Measurements from ENCODE around the gene LDOC1. TPM values are rescaled to one million over a fixed set of nuclear protein-coding genes. Genes with fewer than 3 reads are reported as not detected.
A peak's percentile ranks its signal among the peaks of the same experiment; 100 is the strongest.
"Not testable (repeated sequence)": the region's sequence is repeated elsewhere in the genome, so short reads cannot be mapped to it uniquely, and the experiment has no call there.

The LDOC1 gene
- polyA plus RNA-seq, 1 donor: 25.9 TPM

DNA sequence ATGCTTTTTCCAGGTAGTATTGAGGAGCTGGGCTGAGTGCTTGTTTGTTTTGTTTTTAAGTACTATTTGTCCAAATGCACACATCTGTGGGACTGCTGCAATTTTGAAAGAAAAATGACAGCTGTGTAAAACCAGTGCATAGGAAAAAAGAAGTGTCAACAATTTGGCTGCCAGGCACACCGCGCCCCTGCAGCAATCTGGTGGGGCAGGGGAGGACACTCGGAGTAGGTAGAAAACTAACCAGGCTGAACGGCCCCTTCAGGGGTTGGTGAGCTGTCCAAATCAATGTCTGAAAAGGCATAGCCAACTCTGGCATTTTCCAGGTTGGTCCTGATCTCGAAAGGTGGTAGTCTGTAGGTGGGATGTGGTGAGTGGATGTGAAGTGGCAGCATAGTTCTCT lies 1.1 kb downstream of the LDOC1 start:
- no CpG with 5 or more reads among the region's 5 CpGs for WGBS (ENCODE audit: insufficient coverage, low lambda C conversion rate)
- H3K4me1 ChIP-seq (ENCODE audit: control insufficient read depth, insufficient read depth, low read length): no peaks in the 10 kb centered on the region
- H3K36me3 ChIP-seq (ENCODE audit: control insufficient read depth, insufficient read depth, low read length): no peaks in the 10 kb centered on the region
- H3K9me3 ChIP-seq (ENCODE audit: control insufficient read depth, low read depth, low read length): no peaks in the 10 kb centered on the region
- peak in 1 of 2 donors; percentile 1 for DNase-seq
- no peak overlapping the region for H3K27ac ChIP-seq (ENCODE audit: low read length)
- no peaks in the 10 kb centered on the region for H3K27me3 ChIP-seq (ENCODE audit: control insufficient read depth, insufficient read depth, low read length)
- H3K4me3 ChIP-seq (ENCODE audit: low read length): peak overlapping the region; percentile 72

DNA sequence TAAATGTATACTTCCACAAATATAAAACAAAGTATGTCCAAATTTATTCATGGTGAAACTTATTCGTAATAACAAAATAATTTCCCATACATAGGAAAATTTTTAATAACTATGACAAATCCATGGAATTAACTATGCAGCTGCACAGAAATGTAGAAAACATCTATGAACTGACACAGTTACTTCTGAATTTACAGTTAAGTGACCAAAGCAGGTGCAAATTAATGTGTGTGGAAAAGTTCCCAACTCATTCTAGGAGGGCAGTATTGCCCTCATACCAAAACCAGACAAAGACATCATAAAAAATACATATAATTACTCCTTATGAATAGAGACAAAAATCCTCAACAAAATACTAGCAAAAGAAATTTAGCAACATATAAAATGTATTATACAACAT lies 12.5 kb downstream of the LDOC1 start:
- Histone ChIP-seq H3K27me3 (ENCODE audit: control insufficient read depth, insufficient read depth, low read length) (no peaks in the 10 kb centered on the region), H3K4me3 (ENCODE audit: low read length) (no peak overlapping the region), H3K27ac (ENCODE audit: low read length) (no peak overlapping the region), H3K36me3 (ENCODE audit: control insufficient read depth, insufficient read depth, low read length) (no peaks in the 10 kb centered on the region), H3K9me3 (ENCODE audit: control insufficient read depth, low read depth, low read length) (no peaks in the 10 kb centered on the region), H3K4me1 (ENCODE audit: control insufficient read depth, insufficient read depth, low read length) (no peaks in the 10 kb centered on the region)
- no peak for DNase-seq
- no CpG with 5 or more reads among the region's 1 CpG for WGBS (ENCODE audit: insufficient coverage, low lambda C conversion rate)

DNA sequence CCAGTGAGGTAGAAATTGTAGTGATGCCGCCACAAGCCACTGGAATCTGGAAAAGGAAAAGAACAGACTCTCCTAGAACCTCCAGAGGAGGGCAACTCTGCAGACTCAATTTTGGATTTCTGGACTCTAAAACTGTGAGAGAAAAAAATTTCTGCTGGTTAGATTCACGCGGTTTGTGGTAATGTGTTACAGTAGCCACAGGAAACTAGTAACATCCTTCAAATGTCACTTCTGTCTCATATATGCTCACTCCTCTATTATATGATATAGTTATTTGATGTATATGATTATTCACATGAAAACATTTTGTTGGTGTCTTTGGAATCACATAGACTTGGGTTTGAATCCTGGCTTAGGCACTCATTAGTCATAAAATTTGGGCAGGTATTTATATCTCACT lies 18.8 kb downstream of the LDOC1 start:
- Histone ChIP-seq H3K27me3 (ENCODE audit: control insufficient read depth, insufficient read depth, low read length) (no peaks in the 10 kb centered on the region), H3K4me3 (ENCODE audit: low read length) (no peak overlapping the region)
- WGBS (ENCODE audit: insufficient coverage, low lambda C conversion rate): no CpG with 5 or more reads among the region's 3 CpGs

DNA sequence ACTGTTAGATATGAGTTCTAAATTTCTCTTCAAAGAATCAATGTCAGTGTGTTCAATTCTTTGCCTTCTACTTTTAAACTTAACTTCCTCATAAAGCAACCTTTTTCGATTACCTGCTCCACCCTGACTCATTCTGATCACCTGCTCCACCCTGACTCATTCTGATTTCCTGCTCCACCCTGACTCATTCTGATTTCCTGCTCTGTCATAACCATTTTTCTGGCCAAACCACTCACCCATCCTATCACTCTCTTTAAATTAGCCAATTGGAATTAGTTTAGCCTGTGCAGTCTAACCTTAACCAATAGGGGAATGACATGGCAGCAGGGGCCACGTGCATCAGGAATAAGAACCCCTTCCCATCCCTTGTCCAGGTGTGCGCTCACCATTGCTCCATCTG lies 21.7 kb downstream of the LDOC1 start:
- not testable (repeated sequence) for H3K4me3 ChIP-seq (ENCODE audit: low read length); H3K9me3 ChIP-seq (ENCODE audit: control insufficient read depth, low read depth, low read length); H3K27me3 ChIP-seq (ENCODE audit: control insufficient read depth, insufficient read depth, low read length); H3K4me1 ChIP-seq (ENCODE audit: control insufficient read depth, insufficient read depth, low read length); H3K27ac ChIP-seq (ENCODE audit: low read length); DNase-seq; H3K36me3 ChIP-seq (ENCODE audit: control insufficient read depth, insufficient read depth, low read length)
- no CpG with 5 or more reads among the region's 3 CpGs for WGBS (ENCODE audit: insufficient coverage, low lambda C conversion rate)

More for the DNA sequence above, 18.8 kb downstream of the LDOC1 start:
- no peaks in the 10 kb centered on the region for H3K4me1 ChIP-seq (ENCODE audit: control insufficient read depth, insufficient read depth, low read length)
- H3K9me3 ChIP-seq (ENCODE audit: control insufficient read depth, low read depth, low read length): no peaks in the 10 kb centered on the region
- H3K36me3 ChIP-seq (ENCODE audit: control insufficient read depth, insufficient read depth, low read length): no peaks in the 10 kb centered on the region
- no peak for DNase-seq
- no peak overlapping the region for H3K27ac ChIP-seq (ENCODE audit: low read length)

DNA sequence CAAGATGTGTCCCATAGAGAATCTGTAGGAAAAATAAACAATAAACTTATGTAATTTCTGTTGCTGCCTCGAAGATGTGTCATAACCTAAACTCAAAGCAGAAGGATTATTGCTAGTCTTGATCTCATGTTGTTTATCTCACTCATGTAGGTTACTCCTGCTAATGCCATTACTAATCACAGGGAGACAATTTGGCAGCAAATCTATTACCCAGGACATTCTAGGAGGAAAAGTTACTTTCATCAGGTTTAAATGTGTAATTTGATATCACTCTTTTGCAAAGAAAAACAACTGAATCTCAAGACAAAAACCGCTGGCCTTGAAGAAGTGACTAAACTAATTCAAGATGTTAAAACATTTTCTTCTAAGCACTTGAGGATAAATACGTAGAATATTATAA lies 34.0 kb downstream of the LDOC1 start:
- WGBS (ENCODE audit: insufficient coverage, low lambda C conversion rate): 100% methylated on average over 2 of the region's 3 CpGs
- no peaks in the 10 kb centered on the region for H3K4me1 ChIP-seq (ENCODE audit: control insufficient read depth, insufficient read depth, low read length)

DNA sequence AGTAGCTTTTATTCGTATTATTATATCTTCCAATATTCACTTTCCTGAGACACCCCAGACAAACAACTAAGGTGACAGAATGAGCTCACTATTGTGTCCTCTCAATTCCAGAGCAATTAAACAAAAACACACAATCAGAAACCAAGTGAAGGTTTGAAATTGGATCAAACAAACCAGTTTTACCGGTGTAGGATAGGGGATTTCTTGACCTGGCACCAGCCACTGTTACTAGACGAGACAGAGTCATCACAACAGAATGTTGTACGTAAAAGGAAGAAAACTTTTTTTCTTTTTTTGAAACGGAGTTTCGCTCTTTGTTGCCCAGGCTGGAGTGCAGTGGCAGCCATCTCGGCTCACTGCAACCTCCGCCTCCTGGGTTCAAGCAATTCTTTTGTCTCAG lies 43.7 kb downstream of the LDOC1 start:
- Histone ChIP-seq H3K36me3 (ENCODE audit: control insufficient read depth, insufficient read depth, low read length) (no peaks in the 10 kb centered on the region), H3K4me1 (ENCODE audit: control insufficient read depth, insufficient read depth, low read length) (no peaks in the 10 kb centered on the region), H3K9me3 (ENCODE audit: control insufficient read depth, low read depth, low read length) (no peaks in the 10 kb centered on the region), H3K27ac (ENCODE audit: low read length) (no peak overlapping the region), H3K27me3 (ENCODE audit: control insufficient read depth, insufficient read depth, low read length) (no peaks in the 10 kb centered on the region), H3K4me3 (ENCODE audit: low read length) (no peak overlapping the region)
- no CpG with 5 or more reads among the region's 8 CpGs for WGBS (ENCODE audit: insufficient coverage, low lambda C conversion rate)
- no peak for DNase-seq

More for the DNA sequence above, 34.0 kb downstream of the LDOC1 start:
- no peak for DNase-seq
- Histone ChIP-seq H3K27ac (ENCODE audit: low read length) (no peak overlapping the region), H3K27me3 (ENCODE audit: control insufficient read depth, insufficient read depth, low read length) (no peaks in the 10 kb centered on the region), H3K36me3 (ENCODE audit: control insufficient read depth, insufficient read depth, low read length) (no peaks in the 10 kb centered on the region), H3K9me3 (ENCODE audit: control insufficient read depth, low read depth, low read length) (no peaks in the 10 kb centered on the region), H3K4me3 (ENCODE audit: low read length) (no peak overlapping the region)

DNA sequence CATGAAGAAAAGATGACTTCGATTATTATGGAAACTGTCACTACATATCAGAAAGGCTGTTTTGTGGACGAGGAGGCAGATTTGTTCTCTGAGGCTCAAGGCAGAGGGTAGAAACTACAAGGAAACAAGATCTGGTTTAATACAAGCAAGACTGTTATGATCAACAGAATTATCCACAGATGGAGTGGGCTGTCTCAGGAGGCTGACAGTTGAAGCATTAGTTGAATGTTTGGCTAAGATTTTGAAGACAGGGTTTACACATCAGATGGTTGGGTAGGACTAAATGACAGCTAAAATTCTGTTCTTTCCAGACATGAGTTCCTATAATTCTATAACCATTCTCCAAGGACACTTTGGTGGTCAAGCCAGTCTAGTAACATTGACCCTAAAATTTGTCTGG lies 49.8 kb downstream of the LDOC1 start:
- H3K4me1 ChIP-seq (ENCODE audit: control insufficient read depth, insufficient read depth, low read length): no peaks in the 10 kb centered on the region
- no peak for DNase-seq
- no peaks in the 10 kb centered on the region for H3K9me3 ChIP-seq (ENCODE audit: control insufficient read depth, low read depth, low read length)
- WGBS (ENCODE audit: insufficient coverage, low lambda C conversion rate): 100% methylated on average over 1 of the region's 2 CpGs
- no peaks in the 10 kb centered on the region for H3K27me3 ChIP-seq (ENCODE audit: control insufficient read depth, insufficient read depth, low read length)
- no peak overlapping the region for H3K27ac ChIP-seq (ENCODE audit: low read length)
- no peak overlapping the region for H3K4me3 ChIP-seq (ENCODE audit: low read length)
- no peaks in the 10 kb centered on the region for H3K36me3 ChIP-seq (ENCODE audit: control insufficient read depth, insufficient read depth, low read length)

Other genes starting within 250 kb of the LDOC1 start
- gene SPANXB1, start 174.5 kb downstream of the LDOC1 start, polyA plus RNA-seq: 0.90 TPM
- not detected for gene SPANXC, start 65.4 kb upstream of the LDOC1 start, polyA plus RNA-seq